Testis (tissue), 3 donors: ENCODE results near the gene PPARA. TPM values are rescaled to one million over a fixed set of nuclear protein-coding genes. Genes with fewer than 3 reads are reported as not detected.

Experiments used
- DNase-seq: peaks from one replicate; pipeline ENCODE4 v3.0.0-alpha.2; 2019
- H3K27ac ChIP-seq, 2 donors: fragments of 200-600 bp; sonication (generic); one replicate each; pipeline ENCODE4 v1.5.1; 2019
- H3K27me3 ChIP-seq: fragments of 200-600 bp; sonication (generic); one replicate; pipeline ENCODE4 v1.5.1; 2019
- H3K36me3 ChIP-seq: fragments of 200-600 bp; sonication (generic); one replicate; pipeline ENCODE4 v1.5.1; 2017; ENCODE audit warnings: low read depth; ENCODE audit errors: missing control alignments
- H3K4me1 ChIP-seq: fragments of 200-600 bp; sonication (generic); one replicate; pipeline ENCODE4 v1.5.1; 2019
- H3K4me3 ChIP-seq, 2 donors: fragments of 200-600 bp; sonication (generic); one replicate each; pipeline ENCODE4 v1.5.1; 2017 to 2019
- H3K9me3 ChIP-seq: fragments of 200-600 bp; sonication (generic); one replicate; pipeline ENCODE4 v1.5.1; 2017
- POLR2A ChIP-seq: fragments of 450-650 bp; IDR thresholded peaks from one replicate; pipeline ENCODE4 v1.6.1; 2017; ENCODE audit warnings: antibody characterized with exemption, mild to moderate bottlenecking, moderate library complexity
- WGBS, 2 donors: methylation state at CpG; one replicate each; pipeline ENCODE4 v1.1.5; 2018; 5-methylcytosine and 5-hydroxymethylcytosine counted together
- intact Hi-C: fragments of 100-400 bp; cut with DNase I; formaldehyde crosslinking; loops from one replicate; pipeline ENCODE4 v1.15.1; 2023; ENCODE audit warnings: low total_unique reads
- polyA plus RNA-seq: library from polyadenylated mRNA; stranded (reverse); fragments of 350-450 nt; fragmentation: Illumina TruSeq; extraction: RNeasy Lipid Tissue Mini Kit (QIAGEN cat#74804); gene quantifications from one replicate; pipeline ENCODE4 v1.2.3, GENCODE V29; 2014; ENCODE audit warnings: low read depth, low replicate concordance; ENCODE audit not compliant: insufficient read depth
- total RNA-seq, 2 donors: library from RNA; depleted of rRNA; stranded (reverse); fragments of >200 nt; gene quantifications; one replicate each; pipeline ENCODE4 v1.2.3, GENCODE V29; 2016
- TF ChIP-seq, protein P1 (sequence below), 3 experiments: fragments of 450-650 bp in 2 of 3; fragments of 200-600 bp in 1 of 3; sonication (generic) in 1 of 3; IDR thresholded peaks; one replicate each; pipeline ENCODE4 v1.5.1; 2016 to 2019; ENCODE audit warnings: antibody characterized with exemption in 3 of 3, mild to moderate bottlenecking in 2 of 3, moderate library complexity in 1 of 3

The PPARA gene
- total and polyA plus RNA-seq, 3 donors from 2014 or later: 4.8 to 19.9 (median 18.1) TPM

DNA sequence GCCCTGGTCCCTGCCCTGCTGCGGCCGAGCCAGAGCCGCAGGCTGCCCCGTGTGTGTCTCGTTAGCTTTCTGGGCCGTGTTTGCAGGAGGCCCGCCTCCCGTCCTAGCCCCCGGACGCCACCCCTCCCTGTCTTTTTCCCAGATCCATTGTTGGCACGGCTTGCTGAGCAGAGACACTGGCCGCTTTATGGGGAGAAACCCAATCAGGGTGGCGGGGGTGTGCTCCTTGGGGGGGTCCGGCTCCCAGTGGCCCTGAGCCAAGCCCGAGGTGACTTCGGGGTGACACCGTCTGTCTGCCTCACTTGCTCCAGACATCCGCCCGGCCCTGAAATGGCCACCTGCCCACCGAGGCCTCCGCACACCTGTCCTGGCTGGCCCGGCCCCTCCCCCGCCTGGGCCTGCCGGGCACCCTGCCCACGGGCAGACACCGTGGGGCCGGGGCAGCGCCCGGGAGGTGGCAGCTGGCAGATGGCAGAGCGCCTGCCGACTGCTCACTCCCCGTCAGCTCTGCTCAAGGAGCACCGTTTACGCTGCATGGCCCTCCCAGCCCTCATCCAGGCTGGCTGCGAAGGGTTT lies 43.1 kb upstream of the PPARA start:
- TF ChIP-seq, protein P1, sequence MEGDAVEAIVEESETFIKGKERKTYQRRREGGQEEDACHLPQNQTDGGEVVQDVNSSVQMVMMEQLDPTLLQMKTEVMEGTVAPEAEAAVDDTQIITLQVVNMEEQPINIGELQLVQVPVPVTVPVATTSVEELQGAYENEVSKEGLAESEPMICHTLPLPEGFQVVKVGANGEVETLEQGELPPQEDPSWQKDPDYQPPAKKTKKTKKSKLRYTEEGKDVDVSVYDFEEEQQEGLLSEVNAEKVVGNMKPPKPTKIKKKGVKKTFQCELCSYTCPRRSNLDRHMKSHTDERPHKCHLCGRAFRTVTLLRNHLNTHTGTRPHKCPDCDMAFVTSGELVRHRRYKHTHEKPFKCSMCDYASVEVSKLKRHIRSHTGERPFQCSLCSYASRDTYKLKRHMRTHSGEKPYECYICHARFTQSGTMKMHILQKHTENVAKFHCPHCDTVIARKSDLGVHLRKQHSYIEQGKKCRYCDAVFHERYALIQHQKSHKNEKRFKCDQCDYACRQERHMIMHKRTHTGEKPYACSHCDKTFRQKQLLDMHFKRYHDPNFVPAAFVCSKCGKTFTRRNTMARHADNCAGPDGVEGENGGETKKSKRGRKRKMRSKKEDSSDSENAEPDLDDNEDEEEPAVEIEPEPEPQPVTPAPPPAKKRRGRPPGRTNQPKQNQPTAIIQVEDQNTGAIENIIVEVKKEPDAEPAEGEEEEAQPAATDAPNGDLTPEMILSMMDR (IDR thresholded peaks at IDR 0.05): no peak
- no peak for TF ChIP-seq POLR2A
- peak; percentile 84 for DNase-seq
- H3K4me1 ChIP-seq: peaks cover 98% of the 10 kb centered on the region
- no peak overlapping the region for H3K4me3 ChIP-seq
- WGBS, 2 donors: 48 to 73% methylated on average over 12 to 35 of the region's 35 CpGs
- intact Hi-C loops: no loop called here
- no peaks in the 10 kb centered on the region for H3K36me3 ChIP-seq
- no peaks in the 10 kb centered on the region for H3K27me3 ChIP-seq
- H3K9me3 ChIP-seq: no peaks in the 10 kb centered on the region
- H3K27ac ChIP-seq: peak overlapping the region; percentile 91 to 95

DNA sequence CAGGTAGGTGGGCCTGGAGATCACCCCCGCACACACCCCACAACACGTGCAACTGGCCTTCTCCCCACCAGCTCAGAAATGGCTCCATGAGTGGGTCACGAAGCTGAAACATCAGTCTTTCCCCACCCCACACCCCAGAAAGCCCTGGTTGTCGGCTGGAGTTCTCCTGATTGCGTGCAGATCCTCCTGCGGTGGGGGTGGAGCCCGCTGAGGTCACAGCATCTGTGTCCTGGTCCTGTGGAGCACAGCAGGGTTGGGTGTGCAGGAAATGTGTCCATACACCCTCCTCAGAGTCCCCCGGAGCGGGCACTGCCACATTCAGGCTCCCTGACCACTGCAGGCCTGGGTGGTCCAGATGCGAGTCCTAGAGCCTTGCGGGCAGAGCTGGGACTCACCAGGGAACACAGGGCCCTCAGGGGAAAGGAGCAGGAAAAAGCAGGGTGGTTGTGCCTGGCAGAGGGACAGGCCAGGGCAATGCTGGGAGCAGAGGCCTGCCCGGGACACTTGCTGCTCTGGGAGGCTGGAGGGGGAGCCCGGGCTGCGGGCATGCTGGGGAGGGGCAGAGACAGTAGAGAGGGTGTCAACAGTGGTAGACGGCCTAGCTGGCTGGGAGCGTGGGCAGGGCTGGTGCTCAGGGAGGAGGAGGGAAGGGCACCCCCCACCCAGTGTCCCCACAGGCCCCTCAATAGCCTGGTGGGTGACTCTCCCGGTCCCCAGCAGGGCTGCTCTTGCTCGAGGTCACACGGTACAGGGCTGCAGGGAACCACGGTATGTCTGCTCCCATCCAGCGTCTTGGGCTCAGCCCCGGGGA lies 42.4 kb upstream of the PPARA start:
- WGBS, 2 donors: 51 to 78% methylated on average over 19 to 22 of the region's 22 CpGs
- peak overlapping the region; percentile 91 to 95 for H3K27ac ChIP-seq
- peaks cover 98% of the 10 kb centered on the region for H3K4me1 ChIP-seq
- intact Hi-C loops: no loop called here
- TF ChIP-seq, protein P1 (IDR thresholded peaks at IDR 0.05): no peak
- no peak for TF ChIP-seq POLR2A
- DNase-seq: no peak
- H3K36me3 ChIP-seq: no peaks in the 10 kb centered on the region
- no peaks in the 10 kb centered on the region for H3K27me3 ChIP-seq
- H3K4me3 ChIP-seq: no peak overlapping the region
- no peaks in the 10 kb centered on the region for H3K9me3 ChIP-seq

DNA sequence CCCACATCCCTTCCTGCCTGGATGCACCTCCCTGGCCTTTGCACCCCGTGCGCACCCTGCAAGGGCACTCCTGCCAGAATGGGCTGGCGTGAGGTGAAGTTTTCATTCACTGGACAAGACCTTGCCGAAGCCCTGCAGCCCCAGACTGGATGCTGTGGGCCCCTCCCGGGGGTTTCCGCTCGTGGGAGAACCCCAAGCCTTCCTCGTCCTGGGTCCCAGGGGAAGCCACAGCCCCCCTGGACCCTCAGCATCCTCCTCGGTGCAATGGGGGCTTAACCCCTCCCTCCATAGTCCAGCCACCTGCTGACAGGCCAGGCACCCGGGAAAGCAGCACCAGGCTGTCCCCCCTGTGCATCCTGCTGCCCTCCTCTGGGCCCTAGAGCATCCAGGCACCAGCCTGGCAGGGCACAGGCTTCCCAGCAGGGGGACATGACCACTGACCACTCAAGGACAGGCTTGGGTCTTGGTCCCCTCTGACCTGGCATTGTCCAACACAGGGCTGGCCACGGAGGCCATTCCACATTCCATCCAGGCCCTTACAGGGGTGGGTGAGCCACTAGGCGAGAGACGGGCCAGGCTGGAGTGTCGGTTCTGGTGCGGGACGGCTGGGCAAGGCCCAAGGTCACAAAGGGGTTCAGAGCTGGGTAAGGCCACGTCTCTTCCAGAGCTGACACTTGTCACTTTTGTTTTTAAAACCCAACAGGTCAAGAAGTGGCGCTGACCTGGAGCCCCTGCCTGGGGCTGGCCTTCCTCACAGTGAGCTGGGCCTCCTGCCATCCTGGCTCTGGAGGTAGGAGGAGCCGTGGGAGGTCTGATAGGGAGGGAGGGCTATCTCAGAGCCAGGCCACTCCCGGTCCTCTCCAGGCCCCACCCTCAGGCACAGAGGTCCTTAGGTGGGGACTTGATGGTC lies 41.5 kb upstream of the PPARA start:
- 47 to 56% methylated on average over 8 to 20 of the region's 20 CpGs for WGBS, 2 donors
- intact Hi-C loops: no loop called here

DNA sequence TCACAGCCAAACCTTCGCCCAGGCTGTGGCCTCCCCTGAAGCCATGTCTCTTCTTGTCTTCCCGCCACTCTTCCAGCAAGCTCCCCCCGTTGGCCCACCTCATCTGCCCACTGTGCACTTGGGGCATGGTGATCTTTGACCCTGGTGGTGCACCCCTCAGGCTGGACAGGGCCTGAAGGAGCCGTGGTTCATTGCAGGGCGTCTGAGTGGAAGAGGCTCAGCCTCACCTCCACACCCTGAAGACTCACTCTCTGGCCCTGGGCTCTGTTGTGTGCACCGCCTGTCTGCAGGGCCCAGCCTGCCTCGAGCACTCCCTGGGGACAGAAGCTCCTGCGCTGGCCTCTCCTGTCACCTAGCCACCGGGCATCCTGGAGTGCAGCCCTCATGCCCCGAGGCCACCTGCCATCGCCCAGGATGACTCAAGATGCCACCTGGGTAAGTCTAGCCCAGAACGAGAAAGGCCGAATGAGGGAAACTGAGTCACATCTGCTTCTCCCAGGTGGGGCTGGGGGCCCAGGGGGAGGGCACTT lies 40.8 kb upstream of the PPARA start:
- no peak for DNase-seq
- 61 to 86% methylated on average over 7 to 13 of the region's 13 CpGs for WGBS, 2 donors
- no peak for TF ChIP-seq POLR2A
- TF ChIP-seq, protein P1 (IDR thresholded peaks at IDR 0.05): no peak
- Histone ChIP-seq H3K4me1 (peaks cover 95% of the 10 kb centered on the region), H3K4me3 (no peak overlapping the region), H3K27me3 (no peaks in the 10 kb centered on the region), H3K9me3 (no peaks in the 10 kb centered on the region), H3K36me3 (no peaks in the 10 kb centered on the region), H3K27ac (peak overlapping the region; percentile 52 to 95)
- intact Hi-C loops: no loop called here

More for the DNA sequence above, 41.5 kb upstream of the PPARA start:
- H3K27ac ChIP-seq: peak overlapping the region; percentile 52 to 95
- H3K4me1 ChIP-seq: peaks cover 98% of the 10 kb centered on the region
- no peaks in the 10 kb centered on the region for H3K9me3 ChIP-seq
- no peaks in the 10 kb centered on the region for H3K36me3 ChIP-seq
- no peak for TF ChIP-seq POLR2A
- TF ChIP-seq, protein P1 (IDR thresholded peaks at IDR 0.05): peak in 1 of 3 experiments; percentile 5
- H3K27me3 ChIP-seq: no peaks in the 10 kb centered on the region
- H3K4me3 ChIP-seq: no peak overlapping the region
- peak; percentile 88 for DNase-seq
